ENCODE measurements around the gene RPE65. TPM values are rescaled to one million over a fixed set of nuclear protein-coding genes. Genes with fewer than 3 reads are reported as not detected.
A peak's percentile ranks its signal among the peaks of the same experiment; 100 is the strongest.

Gene RPE65
- total and polyA plus RNA-seq, 2 donors (not counting 1 experiment from before 2014, with no cell fraction given) = not detected

- Histone ChIP-seq H4K20me1 (ENCODE audit: control insufficient read depth, insufficient read depth, low read length, poor library complexity, severe bottlenecking) (no peaks in the 10 kb centered on the region), H2AFZ (ENCODE audit: insufficient read depth, low read depth, low read length, poor library complexity, severe bottlenecking) (peak within 1 kb of the TSS; percentile 80), H3K27ac (ENCODE audit: low read length in 2 of 2) (peak within 1 kb of the TSS in 1 of 2 donors; percentile 46), H3K9ac (ENCODE audit: low read length) (peak within 1 kb of the TSS; percentile 78), H3K4me2 (replicated peaks; ENCODE audit: low read depth, low read length, poor library complexity, severe bottlenecking) (peak within 1 kb of the TSS; percentile 83), H3K36me3 (replicated peaks in 1 of 2; ENCODE audit: control extremely low read depth in 1 of 2, control insufficient read depth in 1 of 2, extremely low read depth in 1 of 2, insufficient read depth in 2 of 2, low read length in 1 of 2) (no peaks in the 10 kb centered on the region), H3K79me2 (ENCODE audit: control insufficient read depth, insufficient read depth, low read length) (no peaks in the 10 kb centered on the region), H3K4me1 (ENCODE audit: control insufficient read depth in 2 of 2, insufficient read depth in 2 of 2, low read length in 2 of 2) (peaks cover 16 to 17% of the 10 kb centered on the region in 2 donors), H3K27me3 (replicated peaks in 1 of 4; ENCODE audit: control extremely low read depth in 1 of 4, control insufficient read depth in 3 of 4, insufficient read depth in 4 of 4, low read length in 3 of 4) (peaks cover 0 to 15% (median 3%) of the 10 kb centered on the region in 4 experiments), H3K9me3 (ENCODE audit: control extremely low read depth in 1 of 3, control insufficient read depth in 2 of 3, insufficient read depth in 1 of 3, low read length in 2 of 3) (no peaks in the 10 kb centered on the region), H3K4me3 (ENCODE audit: control extremely low read depth in 1 of 5, extremely low read depth in 1 of 5, insufficient read depth in 1 of 5, low read depth in 2 of 5, low read length in 4 of 5) (peak within 1 kb of the TSS; percentile 52 to 69 (median 68))
- ATAC-seq (ENCODE audit: low read depth) (peak; percentile 94), DNase-seq (peak; percentile 75)
- WGBS (ENCODE audit: insufficient coverage) = under 1% methylated on average over 59 of the region's 64 CpGs
- Mint-ChIP-seq H3K4me1 (peaks cover 21% of the 10 kb centered on the region), H3K27ac (no peak within 1 kb of the TSS), H3K4me3 (peak within 1 kb of the TSS; percentile 88), H3K9me3 (ENCODE audit: insufficient read depth) (peaks cover 2% of the 10 kb centered on the region), H3K27me3 (peaks cover 24% of the 10 kb centered on the region)
- intact Hi-C loops (cut with micrococcal nuclease) = no loop called here
- CTCF ChIA-PET = no interaction called here
- TF ChIP-seq CTCF (IDR thresholded peaks at IDR 0.05) (no peak), EZH2 (IDR thresholded peaks at IDR 0.05; ENCODE audit: borderline replicate concordance, insufficient read depth, low read depth, low read length, poor library complexity, severe bottlenecking) (no peak)
- POLR2A ChIA-PET = no interaction called here
These were observed 47.1 kb upstream of the RPE65 start, which contains the start of gene DEPDC1 for GRCh38 chr1:68496680-68497357. Gene DEPDC1, minus strand, starts transcription at chr1:68497082. Its CDS starts 83 bp downstream, at chr1:68496999.

- Mint-ChIP-seq H3K27ac (no peak overlapping the region), H3K4me3 (peak overlapping the region; percentile 88), H3K4me1 (peaks cover 21% of the 10 kb centered on the region), H3K27me3 (peaks cover 24% of the 10 kb centered on the region), H3K9me3 (ENCODE audit: insufficient read depth) (no peaks in the 10 kb centered on the region)
- ChIA-PET POLR2A (no interaction called here), CTCF (no interaction called here)
- H3K9me3 ChIP-seq (ENCODE audit: control extremely low read depth in 1 of 3, control insufficient read depth in 2 of 3, insufficient read depth in 1 of 3, low read length in 2 of 3) = no peaks in the 10 kb centered on the region
- H2AFZ ChIP-seq (ENCODE audit: insufficient read depth, low read depth, low read length, poor library complexity, severe bottlenecking) = peak overlapping the region; percentile 80
- 6% methylated on average over 17 of the region's 21 CpGs for WGBS (ENCODE audit: insufficient coverage)
- H3K27me3 ChIP-seq (replicated peaks in 1 of 4; ENCODE audit: control extremely low read depth in 1 of 4, control insufficient read depth in 3 of 4, insufficient read depth in 4 of 4, low read length in 3 of 4) = peaks cover 0 to 15% (median 3%) of the 10 kb centered on the region in 4 experiments
- peak overlapping the region in 1 of 2 donors; percentile 46 for H3K27ac ChIP-seq (ENCODE audit: low read length in 2 of 2)
- DNase-seq (peak; percentile 16), ATAC-seq (ENCODE audit: low read depth) (no peak)
- H3K4me1 ChIP-seq (ENCODE audit: control insufficient read depth in 2 of 2, insufficient read depth in 2 of 2, low read length in 2 of 2) = peaks cover 16 to 17% of the 10 kb centered on the region in 2 donors
- no peak for TF ChIP-seq EZH2 (IDR thresholded peaks at IDR 0.05; ENCODE audit: borderline replicate concordance, insufficient read depth, low read depth, low read length, poor library complexity, severe bottlenecking)
- no peak for TF ChIP-seq CTCF (IDR thresholded peaks at IDR 0.05)
- peak overlapping the region; percentile 78 for H3K9ac ChIP-seq (ENCODE audit: low read length)
- H3K4me2 ChIP-seq (replicated peaks; ENCODE audit: low read depth, low read length, poor library complexity, severe bottlenecking) = peak overlapping the region; percentile 83
- intact Hi-C loops (cut with micrococcal nuclease) = no loop called here
- H4K20me1 ChIP-seq (ENCODE audit: control insufficient read depth, insufficient read depth, low read length, poor library complexity, severe bottlenecking) = no peaks in the 10 kb centered on the region
- H3K36me3 ChIP-seq (replicated peaks in 1 of 2; ENCODE audit: control extremely low read depth in 1 of 2, control insufficient read depth in 1 of 2, extremely low read depth in 1 of 2, insufficient read depth in 2 of 2, low read length in 1 of 2) = no peaks in the 10 kb centered on the region
- H3K79me2 ChIP-seq (ENCODE audit: control insufficient read depth, insufficient read depth, low read length) = no peaks in the 10 kb centered on the region
- H3K4me3 ChIP-seq (ENCODE audit: control extremely low read depth in 1 of 5, extremely low read depth in 1 of 5, insufficient read depth in 1 of 5, low read depth in 2 of 5, low read length in 4 of 5) = peak overlapping the region; percentile 52 to 69 (median 68)
These were observed 46.4 kb upstream of the RPE65 start for GRCh38 chr1:68495968-68496679.
